Right ventricle myocardium inferior (tissue), 1 donor: Measurements from ENCODE around the gene PTOV1. TPM values are rescaled to one million over a fixed set of nuclear protein-coding genes. Genes with fewer than 3 reads are reported as not detected.

Experiments used
- ATAC-seq: fragments of 200-7000 bp; cut with Tn5 transposase; one replicate; pipeline ENCODE4 v1.9.1; 2020; ENCODE audit warnings: mild to moderate bottlenecking, moderate library complexity
- DNase-seq: peaks from one replicate; pipeline ENCODE4 v3.0.0; 2021; ENCODE audit errors: missing footprints
- intact Hi-C: fragments of 100-400 bp; cut with DNase I; formaldehyde crosslinking; loops from one replicate; pipeline ENCODE4 v1.11.0; 2022
- long read RNA-seq: library from polyadenylated mRNA; unstranded; transcript quantifications from one replicate; pipeline ENCODE4 v2.0.0, GENCODE V29; 2021
- total RNA-seq: library from RNA; stranded (reverse); fragmentation: NEBNext Ultra II Directional; extraction: Animal tissue kit (Norgen Biotek cat#: 25700); gene quantifications from one replicate; pipeline ENCODE4 v1.2.1, GENCODE V29; 2021
- donor health status: DM: no; HTN: yes; CAD: no; lungs with severe emphysema.

Gene PTOV1
- 122 TPM for total RNA-seq
- long read RNA-seq, transcript PTOV1-220 (13 exons, 1,587 nt), result minor isoform, 11 of 132 reads
- long read RNA-seq, transcript PTOV1-212 (13 exons, 1,577 nt), result major isoform, 102 of 132 reads
- long read RNA-seq, transcript PTOV1-210 (13 exons, 1,438 nt), result minor isoform, 5 of 132 reads
- long read RNA-seq, partial matches to known transcripts, result 7 of 132 reads
- long read RNA-seq, other reads (novel, unspliced or antisense), result 7 of 132 reads

GRCh38 chr19:49850487-49851342 is at the start of gene PTOV1:
Gene PTOV1 (plus strand): TSS chr19:49851159.
- DNase-seq, result peak; percentile 96
- intact Hi-C loops, result loop anchor here (2.0 kb wide), 3 partner anchors 16 to 84 kb away; partner anchors contain the start of genes AP2A1, FUZ and PNKP
- peak; percentile 96 for ATAC-seq

- DNase-seq (peak; percentile 73), ATAC-seq (no peak)
- intact Hi-C loops, result no loop called here
These were observed 49.5 kb upstream of the PTOV1 start for GRCh38 chr19:49801401-49801888.

GRCh38 chr19:49801966-49802661 is 48.8 kb upstream of the PTOV1 start:
- intact Hi-C loops, result no loop called here
- DNase-seq (peak; percentile 94), ATAC-seq (peak; percentile 89)

GRCh38 chr19:49802836-49803528 is 48.0 kb upstream of the PTOV1 start:
- DNase-seq (peak; percentile 56), ATAC-seq (no peak)
- intact Hi-C loops, result no loop called here

- no peak for ATAC-seq
- DNase-seq, result peak; percentile 5
- intact Hi-C loops, result no loop called here
These were observed 47.5 kb upstream of the PTOV1 start for GRCh38 chr19:49803529-49803856.

GRCh38 chr19:49805822-49806619 is 44.9 kb upstream of the PTOV1 start:
- intact Hi-C loops, result no loop called here
- peak; percentile 14 for DNase-seq
- ATAC-seq, result no peak

GRCh38 chr19:49806620-49806959 is 44.4 kb upstream of the PTOV1 start:
- ATAC-seq (no peak), DNase-seq (peak; percentile 43)
- intact Hi-C loops, result no loop called here

- ATAC-seq, result no peak
- intact Hi-C loops, result no loop called here
- DNase-seq, result peak; percentile 41
These were observed 43.7 kb upstream of the PTOV1 start for GRCh38 chr19:49807058-49807903.

GRCh38 chr19:49807904-49808675 is 42.9 kb upstream of the PTOV1 start:
- peak; percentile 65 for DNase-seq
- ATAC-seq, result no peak
- intact Hi-C loops, result no loop called here

GRCh38 chr19:49808711-49809159 is 42.2 kb upstream of the PTOV1 start:
- intact Hi-C loops, result no loop called here

GRCh38 chr19:49809160-49809940 is 41.6 kb upstream of the PTOV1 start:
- intact Hi-C loops, result no loop called here
- DNase-seq (peak; percentile 56), ATAC-seq (peak; percentile 43)

More at GRCh38 chr19:49808711-49809159, 42.2 kb upstream of the PTOV1 start:
- ATAC-seq, result peak; percentile 78
- peak; percentile 97 for DNase-seq

- no peak for DNase-seq
These were observed 41.0 kb upstream of the PTOV1 start for GRCh38 chr19:49809941-49810389.

GRCh38 chr19:49811328-49811727 is 39.6 kb upstream of the PTOV1 start:
- ATAC-seq (no peak), DNase-seq (peak; percentile 14)
- intact Hi-C loops, result no loop called here

More at GRCh38 chr19:49809941-49810389, 41.0 kb upstream of the PTOV1 start:
- intact Hi-C loops, result no loop called here
- no peak for ATAC-seq

GRCh38 chr19:49812452-49812996 is 38.4 kb upstream of the PTOV1 start:
- intact Hi-C loops, result loop anchor here (2.0 kb wide), 1 partner anchor 38 kb away; the partner anchor contains the start of gene PTOV1
- peak; percentile 37 for DNase-seq
- no peak for ATAC-seq
